Activated CD8-positive, alpha-beta memory T cell treated with anti-CD3 and anti-CD28 coated beads, Interleukin-2, amount 50 U/mL, for 4 hours (primary cell): ENCODE measurements around the gene RETSAT.
"Not testable (repeated sequence)": the region's sequence is repeated elsewhere in the genome, so short reads cannot be mapped to it uniquely, and the experiment has no call there.

Source experiments
- DNase-seq: peaks from one replicate; pipeline ENCODE4 v3.0.0-alpha.2; 2020

The RETSAT gene

DNA sequence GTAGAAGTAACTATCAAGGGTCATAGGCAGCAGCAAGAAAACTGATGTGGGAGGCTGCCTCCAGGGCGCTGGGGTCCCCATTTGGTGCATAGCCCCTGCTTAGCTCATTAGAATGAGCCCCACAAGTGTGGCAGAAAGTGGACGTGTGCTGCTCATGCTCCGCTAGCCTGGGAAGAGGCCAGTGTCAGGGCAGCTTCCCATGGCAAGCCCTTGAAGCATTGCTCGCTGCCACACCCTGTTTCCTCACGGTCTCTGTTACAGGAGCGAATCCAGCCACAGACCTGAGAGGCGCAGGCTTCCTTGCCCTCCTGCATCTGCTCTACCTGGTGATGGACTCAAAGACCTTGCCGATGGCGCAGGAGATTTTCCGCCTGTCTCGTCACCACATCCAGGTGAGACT is 22.8 kb upstream of the RETSAT start:
- DNase-seq, result no peak

DNA sequence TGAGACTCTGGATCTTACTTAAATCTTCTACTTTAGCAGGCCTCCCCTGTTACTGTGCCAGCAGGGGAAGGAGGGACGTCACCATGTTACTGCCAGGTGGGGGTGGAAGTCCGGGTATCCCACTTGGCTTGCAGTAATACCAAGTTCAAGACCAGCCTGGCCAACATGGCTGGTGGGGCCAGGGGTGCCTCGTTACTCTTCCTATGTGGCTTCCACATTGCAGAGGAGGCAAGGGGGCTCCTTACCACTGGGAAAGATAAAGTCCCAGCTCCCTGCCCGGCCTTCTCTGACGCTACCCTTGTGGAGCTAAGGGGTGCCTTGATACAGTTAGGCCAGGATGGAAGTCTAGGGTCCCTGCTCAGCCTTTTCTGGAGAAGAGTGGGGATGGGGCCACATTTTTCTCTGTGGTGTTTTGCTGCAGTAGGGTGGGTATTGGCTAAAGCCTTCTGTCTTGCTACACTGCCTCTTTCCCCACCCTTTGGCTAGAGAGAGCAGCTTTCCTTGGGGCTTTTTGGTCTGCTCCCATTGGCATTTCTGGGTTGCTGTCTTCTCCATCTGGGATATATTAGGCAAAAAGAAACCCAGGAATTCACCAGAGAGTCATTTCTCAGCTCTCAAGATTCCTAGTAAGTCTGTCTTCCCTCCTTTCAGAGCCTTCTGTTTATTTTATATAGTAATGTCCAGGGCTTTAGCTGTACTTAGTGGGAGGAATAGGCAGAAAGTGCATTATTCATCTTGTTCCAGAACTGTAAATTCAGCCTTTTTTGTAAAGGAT is 22.1 kb upstream of the RETSAT start:
- no peak for DNase-seq

DNA sequence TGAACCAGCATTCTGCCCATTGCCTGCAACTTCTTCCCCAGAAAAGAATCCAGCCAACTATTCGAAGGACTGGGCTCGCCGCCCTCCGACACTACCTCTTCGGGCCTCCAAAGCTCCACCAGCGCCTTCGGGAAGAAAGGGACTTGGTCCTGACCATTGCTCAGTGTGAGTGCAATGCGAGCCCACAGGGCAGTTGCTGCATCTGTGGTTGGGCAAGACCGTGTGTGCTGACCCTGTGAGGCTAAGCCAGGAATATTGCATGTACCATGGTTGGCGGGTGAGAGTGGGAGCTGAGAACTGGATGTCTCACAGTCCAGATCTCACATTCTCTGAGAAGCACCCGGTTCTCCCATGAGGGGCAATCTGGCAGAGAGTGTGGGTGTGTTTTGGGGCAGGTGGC is 16.7 kb upstream of the RETSAT start:
- no peak for DNase-seq

DNA sequence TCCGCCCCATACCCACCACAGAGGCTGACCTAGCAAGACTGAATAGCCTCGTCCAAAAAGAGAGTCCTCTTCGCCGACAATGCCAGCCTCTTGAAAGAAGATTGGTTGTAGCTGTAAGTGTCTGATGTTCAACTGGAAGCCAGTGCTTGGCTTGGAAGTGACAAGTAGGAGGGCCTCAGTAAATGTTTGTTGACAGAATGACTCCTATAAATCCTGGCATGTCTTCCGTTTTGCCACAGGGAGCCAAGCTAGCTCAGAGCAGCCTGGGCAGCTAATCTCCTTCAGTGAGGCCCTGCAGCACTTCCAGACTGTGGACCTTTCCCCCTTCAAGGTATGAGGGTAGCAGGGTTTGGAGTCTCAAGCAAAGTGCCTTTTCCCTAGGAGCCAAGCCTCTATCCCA is 15.2 kb upstream of the RETSAT start:
- DNase-seq, result no peak

DNA sequence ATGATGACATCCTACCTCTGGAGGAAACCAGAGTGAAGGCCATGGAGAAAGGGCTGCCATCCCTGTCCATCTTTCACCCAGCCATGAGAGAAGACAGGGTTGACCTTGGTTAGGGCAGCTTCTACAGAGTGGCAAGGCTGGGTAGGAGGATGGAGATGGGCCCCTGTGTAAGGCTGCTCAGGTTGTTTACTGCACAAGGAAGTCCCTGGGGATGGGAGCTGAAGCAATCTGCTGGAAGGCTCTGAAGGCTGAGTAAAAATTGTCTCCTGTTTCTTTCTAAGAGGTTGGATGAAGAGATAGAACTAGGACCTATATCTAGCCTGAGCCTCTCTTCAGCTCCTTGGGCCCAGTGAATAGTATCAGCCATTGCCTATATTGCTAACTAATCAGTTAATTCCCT is 14.6 kb upstream of the RETSAT start:
- DNase-seq, result no peak

DNA sequence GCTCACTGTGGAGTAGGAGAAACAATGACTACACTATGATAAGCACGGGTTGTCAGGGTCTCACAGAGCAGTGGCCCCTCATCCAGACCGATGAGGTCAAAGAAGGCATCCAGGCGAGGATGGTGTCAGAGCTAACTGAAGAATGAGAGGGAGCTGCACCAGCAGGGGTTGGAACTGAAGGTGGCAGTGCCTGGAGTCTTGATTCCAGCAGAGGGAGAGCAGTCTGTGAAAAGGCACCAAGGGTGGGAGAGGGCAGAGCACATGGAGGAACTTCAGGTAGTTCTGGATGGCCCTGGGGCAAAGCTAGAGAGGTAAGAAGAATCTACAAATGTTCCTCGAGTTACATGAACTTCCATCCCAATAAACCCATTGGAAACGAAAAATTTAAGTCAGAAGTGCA is 12.9 kb upstream of the RETSAT start:
- DNase-seq, result no peak

DNA sequence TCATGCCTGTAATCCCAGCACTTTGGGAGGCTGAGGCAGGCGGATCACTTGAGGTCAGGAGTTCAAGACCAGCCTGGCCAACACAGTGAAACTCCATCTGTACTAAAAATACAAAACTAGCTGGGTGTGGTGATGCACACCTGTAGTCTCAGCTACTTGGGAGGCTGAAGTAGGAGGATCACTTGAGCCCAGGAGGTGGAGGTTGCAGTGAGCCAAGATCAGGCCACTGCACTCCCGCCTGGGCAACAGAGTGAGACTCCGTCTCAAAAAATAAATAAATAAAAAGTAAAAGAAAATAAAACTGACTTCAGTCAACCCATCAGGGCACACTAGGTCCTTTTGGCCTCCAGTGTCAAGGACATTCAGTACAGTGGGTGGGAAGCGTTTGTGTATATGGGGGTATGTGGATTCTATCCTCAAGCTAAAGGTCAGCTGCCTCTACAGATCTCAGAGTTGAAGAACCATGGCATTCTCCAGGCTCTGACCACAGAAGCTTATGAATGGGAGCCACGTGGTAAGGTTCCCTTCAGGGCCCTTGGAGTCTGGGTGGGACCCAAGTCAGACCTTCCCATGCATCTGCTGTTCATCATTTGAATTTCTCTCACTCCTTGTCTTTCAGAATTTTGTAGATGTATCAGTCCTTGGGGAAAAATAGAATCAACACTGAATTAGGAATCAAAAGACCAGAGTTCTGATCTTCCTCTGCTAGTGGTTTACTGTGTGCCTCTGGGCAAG is 8.5 kb upstream of the RETSAT start:
- not testable (repeated sequence) for DNase-seq

DNA sequence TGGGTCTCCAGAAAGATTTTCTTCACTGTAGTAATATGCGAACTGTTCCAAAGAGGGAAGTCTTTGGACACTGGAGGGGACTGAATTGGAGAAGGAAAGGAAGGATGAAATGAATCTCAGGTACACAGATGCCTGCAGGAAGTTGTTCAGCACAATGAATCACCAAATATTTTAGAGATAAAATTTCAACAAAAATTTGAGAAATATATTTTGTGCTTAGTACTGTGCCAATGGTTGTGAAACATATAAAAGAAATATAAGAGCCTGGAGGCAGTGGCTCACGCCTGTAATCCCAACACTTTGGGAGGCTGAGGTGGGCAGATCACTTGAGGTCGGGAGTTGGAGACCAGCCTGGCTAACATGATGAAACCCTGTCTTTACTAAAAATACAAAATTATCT is 3.4 kb upstream of the RETSAT start:
- no peak for DNase-seq

DNA sequence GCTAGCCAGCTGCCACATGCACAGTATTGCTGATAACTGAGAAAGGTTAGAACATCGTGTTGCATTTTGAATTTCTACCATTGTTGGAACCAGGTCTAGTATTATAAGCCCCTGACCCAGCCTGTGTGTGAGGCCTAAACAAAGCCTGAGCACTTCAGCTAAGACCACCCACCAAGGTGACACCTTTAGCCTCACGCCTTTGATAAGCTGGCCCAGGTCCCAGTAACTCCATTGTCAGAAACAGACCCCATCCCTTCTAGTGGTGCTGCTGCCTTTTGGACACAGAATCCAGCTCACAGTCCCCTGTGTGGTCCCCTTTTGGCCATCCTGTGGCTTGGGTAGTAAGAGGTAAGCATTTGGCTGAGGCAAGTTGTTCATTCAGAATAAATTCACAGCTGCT is 1.9 kb upstream of the RETSAT start:
- DNase-seq, result no peak

DNA sequence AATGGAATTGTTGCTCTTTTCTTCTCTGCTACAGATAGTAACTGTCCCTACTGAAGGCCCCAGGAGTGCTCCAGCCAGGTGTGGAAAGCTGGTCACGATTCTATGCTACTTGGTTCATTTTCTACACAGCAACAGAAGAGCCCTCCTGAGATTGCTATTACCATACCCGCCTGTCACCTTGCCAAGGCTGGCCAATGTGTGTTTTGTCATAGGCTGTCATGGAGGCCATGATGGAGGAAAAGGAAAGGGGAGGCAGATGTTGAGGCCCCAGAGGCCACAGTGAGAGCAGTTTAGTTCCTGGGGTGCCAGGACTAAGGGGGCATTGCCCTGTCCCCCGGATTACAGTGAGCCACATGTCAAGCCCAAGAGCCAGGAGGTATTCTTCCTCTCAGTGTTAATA is 1.2 kb upstream of the RETSAT start:
- DNase-seq, result no peak

DNA sequence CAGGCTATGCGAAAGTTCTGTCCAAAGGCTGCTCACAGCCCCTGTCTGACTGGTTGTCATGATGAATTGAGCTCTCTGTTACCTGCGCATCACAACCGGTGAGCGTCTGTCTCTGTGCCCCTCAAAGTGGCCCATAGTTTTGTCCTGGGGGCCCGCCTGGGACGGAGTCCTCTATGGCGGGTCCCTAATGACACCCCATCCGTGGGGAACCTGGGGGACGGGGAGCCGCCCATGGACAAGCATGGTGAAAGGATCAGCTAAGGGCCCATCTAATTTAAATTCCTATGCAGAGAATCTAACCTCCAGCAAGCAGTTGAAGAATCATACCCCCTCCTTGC is 714 bp upstream of the RETSAT start:
- no peak for DNase-seq

DNA sequence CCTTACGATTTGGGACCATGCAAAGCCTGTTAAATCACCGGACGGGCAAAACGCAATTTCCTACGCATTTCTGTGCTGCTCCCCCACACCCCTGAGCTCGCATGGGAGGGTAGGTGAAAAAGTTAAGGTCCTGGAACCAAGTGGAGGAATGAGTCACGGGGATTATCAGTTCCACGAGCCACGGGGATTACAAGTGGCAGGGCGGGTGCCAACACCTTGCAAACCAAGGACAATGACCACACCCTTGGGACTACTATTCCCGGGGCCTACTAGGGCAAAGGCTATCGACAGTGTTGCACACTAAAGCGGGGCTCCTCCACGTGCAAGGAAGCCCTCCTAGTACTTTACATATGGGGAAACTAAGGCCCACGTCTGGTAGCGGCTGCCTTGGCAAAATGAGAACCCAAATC is 447 bp downstream of the RETSAT start:
- DNase-seq, result no peak

DNA sequence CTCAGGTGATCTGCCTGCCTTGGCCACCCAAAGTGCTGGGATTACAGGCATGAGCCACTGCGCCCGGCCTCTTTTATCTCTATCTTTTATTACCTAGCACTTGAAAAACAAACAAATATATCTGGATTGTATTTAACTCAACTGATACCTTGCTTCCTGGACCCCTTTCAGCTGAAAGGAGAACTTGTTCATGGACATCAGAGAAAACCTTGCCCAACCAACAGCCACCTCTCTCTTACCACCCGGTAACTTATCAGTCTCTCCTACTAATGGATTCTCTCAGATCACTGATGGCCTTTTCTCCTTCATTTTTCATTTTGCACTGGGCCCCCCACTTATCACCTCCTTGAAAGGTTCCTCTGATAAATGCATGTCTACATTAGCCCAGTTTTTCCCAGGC is 6.7 kb downstream of the RETSAT start:
- DNase-seq, result no peak

DNA sequence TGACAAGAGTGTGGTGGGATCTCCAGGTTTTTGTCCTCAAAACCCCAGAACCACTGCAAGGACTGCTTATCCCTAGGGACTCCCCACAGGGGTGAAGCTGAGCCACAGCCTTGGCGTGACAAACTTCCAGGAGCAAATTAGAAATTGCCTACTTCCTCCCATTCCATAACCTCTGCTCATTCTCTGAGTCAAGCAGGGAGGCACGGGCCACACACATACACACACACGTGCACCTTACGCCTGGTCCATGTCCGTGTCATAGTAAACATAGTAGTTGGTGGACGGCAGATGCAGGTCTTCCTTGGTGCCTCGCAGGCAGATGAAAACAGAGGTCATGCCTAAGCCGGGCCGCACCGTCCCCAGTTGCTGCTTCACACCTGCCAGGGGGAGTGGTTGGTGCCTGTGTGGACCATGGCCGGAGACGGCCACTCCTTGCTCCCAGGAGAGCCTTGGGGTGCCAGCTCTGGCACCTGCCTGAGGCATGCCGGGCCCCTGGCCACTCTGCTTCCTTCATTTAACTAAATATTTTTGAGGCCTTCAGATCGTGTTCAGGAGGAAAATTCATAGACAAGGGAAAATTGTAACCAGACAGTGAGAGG is 9.9 kb downstream of the RETSAT start:
- no peak for DNase-seq

DNA sequence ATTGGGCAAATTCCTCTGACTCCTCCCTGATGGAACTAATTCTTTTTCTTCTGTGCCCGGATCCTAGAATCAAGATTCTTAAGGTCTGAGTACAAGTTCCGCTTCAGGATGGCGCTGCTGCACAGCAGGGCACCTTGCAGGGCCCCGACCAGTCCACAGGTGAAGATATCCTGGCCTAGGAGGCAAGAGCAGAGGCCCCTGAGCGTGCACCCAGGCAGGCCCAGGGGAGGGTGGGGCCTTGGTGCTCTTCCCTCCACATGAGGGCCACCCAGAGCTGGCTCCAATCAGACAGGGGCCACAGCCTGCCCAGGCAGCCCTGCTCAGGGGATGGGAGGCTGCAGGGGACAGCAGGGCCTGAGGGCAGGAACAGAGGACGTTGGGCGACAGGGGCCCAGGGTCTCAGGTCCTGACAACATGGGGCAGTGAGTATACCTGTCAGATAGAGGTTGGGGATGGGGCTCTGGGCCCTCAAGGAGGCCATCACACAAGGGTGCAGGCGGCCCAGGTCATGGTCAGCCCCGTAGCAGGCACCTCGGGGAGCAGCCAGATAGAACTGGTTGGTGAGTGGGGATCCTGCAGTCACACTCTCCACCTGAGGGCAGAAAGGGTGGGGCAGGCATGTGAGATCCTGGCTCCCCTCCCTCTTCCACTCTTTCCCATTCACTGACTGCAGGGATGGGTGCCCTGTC is 11.0 kb downstream of the RETSAT start:
- not testable (repeated sequence) for DNase-seq

DNA sequence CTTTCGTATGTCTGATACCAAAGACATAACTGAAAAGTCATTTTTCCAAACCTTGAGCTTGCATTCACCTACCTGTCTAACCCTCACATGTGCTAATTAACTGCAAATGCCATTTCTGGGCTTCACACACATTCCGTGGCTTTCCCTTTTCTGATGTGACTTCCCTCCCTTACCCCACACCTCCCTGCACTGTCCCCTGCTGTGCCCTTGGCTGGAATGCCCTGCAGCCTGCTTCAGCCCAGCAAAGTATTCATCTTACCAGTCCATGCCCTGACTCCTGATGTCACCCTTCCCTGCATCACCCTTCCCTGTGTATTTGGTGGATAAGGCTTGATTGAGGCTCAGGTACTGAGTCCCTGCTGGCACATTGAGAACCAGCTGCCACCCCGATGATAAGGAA is 12.2 kb downstream of the RETSAT start:
- DNase-seq, result no peak

DNA sequence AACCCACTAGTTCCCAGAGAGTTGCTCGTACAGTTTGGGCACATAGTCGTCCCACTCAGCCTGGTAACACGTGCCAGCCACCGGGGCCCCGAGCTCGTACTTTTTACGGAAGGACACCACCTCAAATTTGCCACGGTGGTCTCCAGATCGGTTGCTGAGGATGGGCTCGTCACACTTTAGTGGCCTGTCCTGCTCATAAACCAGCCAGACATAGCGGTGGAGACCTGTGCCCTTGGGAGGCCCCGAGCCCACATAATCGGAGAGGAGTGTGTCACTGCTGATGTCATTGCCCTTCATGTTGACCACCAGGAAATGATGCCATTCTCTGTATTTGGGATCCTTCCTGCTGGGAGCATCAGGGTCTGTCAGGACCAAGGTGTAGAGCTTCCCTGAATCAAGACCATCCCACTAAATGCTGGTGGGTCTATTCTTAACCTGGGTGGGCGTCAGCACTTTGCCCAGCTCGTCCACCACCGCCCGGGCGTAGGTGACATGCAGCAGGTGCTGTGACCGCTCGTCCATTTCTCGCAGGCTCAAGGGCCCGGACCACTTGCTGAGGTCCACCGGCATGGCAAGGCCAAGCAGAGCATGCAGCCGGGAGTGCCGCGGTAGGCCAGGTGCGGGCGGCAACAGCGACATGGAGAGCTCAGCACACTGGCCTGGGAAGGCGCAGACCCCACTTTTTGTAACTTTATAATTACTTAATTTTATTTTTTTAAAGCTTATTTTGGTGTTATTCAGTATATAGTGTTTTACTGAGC is 12.9 kb downstream of the RETSAT start:
- no peak for DNase-seq

DNA sequence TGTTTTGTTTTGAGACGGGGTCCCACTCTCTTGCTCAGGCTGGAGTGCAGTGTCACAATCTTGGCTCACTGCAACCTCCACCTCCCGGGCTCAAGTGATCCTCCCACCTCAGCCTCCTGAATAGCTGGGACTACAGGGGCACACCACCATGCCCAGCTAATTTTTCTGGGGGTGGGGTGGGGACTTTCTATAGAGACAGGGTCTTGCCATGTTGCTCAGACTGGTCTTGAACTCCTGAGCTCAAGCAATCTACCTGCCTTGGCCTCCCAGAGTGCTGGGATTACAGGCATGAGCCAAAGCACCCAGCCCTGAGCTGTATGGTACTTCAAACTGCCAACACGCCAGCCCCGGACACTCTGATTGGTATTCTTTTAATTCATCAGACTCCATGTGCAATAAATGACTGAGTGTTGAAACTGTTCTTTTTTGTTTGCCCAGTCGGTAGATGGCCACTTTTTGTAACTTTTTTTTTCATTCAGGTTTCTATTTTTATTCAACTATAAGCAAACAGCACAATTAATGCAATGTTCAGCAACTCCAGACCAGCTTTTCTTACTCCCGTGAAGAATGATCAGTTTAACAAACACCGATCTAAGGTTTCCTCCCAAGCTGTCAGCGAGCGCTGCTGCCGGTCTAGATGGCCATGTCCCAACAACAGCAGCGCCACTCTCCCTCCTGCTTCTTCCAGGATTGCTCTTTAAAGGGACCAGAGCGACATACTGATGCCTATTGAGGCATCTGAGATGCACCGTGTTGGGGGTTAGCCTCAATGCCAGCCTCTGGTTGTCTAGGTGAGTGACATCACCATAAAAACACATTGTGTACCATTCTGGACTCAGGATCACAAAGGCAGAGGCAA is 14.1 kb downstream of the RETSAT start:
- no peak for DNase-seq

DNA sequence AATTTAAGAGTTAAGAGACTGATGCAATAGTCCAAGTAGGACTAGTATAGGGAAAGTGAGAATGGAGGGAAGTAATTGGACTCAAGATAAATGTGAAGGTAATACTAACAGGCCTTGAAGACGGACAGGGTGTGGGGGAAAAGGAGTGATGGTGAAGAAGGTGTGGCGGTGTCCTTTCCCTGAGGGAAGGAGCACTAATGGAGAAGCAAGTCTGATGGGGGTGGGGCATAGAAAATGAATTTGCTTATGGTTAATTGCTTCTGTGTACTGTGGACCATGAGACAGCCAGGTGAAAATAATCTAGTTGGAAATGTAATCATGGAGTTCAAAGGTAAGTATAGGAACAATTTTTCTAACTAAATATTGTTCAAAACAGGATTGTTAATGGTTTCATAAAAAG is 19.4 kb downstream of the RETSAT start:
- DNase-seq, result no peak

DNA sequence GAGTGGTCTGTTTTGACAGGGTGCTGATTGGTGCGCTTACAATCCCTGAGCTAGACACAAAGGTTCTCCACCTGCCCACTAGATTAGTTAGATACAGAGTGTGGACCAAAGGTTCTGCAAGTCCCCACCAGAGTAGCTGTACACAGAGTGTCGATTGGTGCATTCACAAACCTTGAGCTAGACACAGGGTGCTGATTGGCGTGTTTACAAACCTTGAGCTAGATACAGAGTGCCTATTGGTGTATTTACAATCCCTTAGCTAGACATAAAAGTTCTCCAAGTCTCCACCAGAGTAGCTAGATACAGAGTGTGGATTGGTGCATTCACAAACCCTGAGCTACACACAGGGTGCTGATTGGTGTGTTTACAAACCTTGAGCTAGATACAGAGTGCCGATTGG is 20.5 kb downstream of the RETSAT start:
- DNase-seq, result not testable (repeated sequence)

DNA sequence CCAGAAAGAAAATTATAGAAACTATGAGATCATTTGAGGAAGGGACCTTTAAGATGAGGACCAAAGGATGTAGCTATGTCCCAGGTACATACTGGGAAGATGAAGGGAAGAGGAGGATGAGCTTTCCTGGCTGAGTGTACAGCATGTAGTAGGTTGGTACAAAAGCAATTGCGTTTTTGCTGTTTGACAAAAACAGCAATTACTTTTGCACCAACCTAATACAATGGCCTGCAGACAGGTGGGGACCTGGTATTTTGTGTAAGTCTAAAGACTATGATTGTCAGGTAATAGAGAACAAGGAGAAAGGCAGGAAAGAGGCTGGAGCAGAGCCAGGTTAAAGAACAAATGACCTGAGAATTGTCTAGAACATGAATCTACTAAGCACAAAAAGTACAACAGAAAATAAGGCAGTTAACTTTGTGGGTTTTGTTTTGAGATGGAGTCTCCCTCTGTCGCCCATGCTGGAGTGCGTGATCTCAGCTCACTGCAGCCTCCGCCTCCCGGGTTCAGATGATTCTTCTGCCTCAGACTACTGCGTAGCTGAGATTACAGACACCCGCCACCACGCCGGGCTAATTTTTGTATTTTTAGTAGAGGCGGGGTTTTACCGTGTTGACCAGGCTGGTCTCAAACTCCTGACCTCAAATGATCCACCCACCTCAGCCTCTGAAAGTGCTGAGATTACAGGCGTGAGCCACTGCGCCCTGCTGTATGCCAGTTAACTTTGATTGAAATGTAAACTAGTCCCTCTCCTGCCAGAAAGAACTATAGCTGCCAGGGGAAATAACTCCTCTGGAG is 23.3 kb downstream of the RETSAT start:
- DNase-seq, result no peak
